WTC11 (cell line): ENCODE results near the gene CDC45.

Experiments
- NFYB ChIP-seq: sonication (generic); formaldehyde crosslinking; conservative IDR thresholded peaks from 2 replicates; pipeline ENCODE4 v1.8.0; 2022; ENCODE audit warnings: low read depth, missing genetic modification reagents
- ZBTB21 ChIP-seq: sonication (generic); formaldehyde crosslinking; IDR thresholded peaks from 2 replicates; pipeline ENCODE4 v1.8.1; 2023; ENCODE audit warnings: mild to moderate bottlenecking, missing genetic modification reagents, borderline replicate concordance
- ZNF121 ChIP-seq: sonication (generic); formaldehyde crosslinking; IDR thresholded peaks from 2 replicates; pipeline ENCODE4 v1.8.0; 2023; ENCODE audit warnings: missing genetic modification reagents
- TF ChIP-seq, protein P1 (sequence below): fragments of 200-600 bp; IDR thresholded peaks from 2 replicates; pipeline ENCODE4 v1.8.0; 2022; ENCODE audit warnings: antibody characterized with exemption
- TF ChIP-seq, protein P2 (sequence below): fragments of 250-450 bp; sonication (Bioruptor Pico); IDR thresholded peaks from 2 replicates; pipeline ENCODE4 v1.9.0; 2021; ENCODE audit warnings: mild to moderate bottlenecking
- TF ChIP-seq, protein P3 (sequence below): sonication (generic); formaldehyde crosslinking; IDR thresholded peaks from 2 replicates; pipeline ENCODE4 v1.8.1; 2022; ENCODE audit warnings: low read depth, missing genetic modification reagents, borderline replicate concordance

- TF ChIP-seq, protein P1, sequence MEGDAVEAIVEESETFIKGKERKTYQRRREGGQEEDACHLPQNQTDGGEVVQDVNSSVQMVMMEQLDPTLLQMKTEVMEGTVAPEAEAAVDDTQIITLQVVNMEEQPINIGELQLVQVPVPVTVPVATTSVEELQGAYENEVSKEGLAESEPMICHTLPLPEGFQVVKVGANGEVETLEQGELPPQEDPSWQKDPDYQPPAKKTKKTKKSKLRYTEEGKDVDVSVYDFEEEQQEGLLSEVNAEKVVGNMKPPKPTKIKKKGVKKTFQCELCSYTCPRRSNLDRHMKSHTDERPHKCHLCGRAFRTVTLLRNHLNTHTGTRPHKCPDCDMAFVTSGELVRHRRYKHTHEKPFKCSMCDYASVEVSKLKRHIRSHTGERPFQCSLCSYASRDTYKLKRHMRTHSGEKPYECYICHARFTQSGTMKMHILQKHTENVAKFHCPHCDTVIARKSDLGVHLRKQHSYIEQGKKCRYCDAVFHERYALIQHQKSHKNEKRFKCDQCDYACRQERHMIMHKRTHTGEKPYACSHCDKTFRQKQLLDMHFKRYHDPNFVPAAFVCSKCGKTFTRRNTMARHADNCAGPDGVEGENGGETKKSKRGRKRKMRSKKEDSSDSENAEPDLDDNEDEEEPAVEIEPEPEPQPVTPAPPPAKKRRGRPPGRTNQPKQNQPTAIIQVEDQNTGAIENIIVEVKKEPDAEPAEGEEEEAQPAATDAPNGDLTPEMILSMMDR: no peak
- TF ChIP-seq ZBTB21 (CRISPR knock-in tag): no peak
- no peak for TF ChIP-seq NFYB (CRISPR knock-in tag)
- TF ChIP-seq, protein P2, sequence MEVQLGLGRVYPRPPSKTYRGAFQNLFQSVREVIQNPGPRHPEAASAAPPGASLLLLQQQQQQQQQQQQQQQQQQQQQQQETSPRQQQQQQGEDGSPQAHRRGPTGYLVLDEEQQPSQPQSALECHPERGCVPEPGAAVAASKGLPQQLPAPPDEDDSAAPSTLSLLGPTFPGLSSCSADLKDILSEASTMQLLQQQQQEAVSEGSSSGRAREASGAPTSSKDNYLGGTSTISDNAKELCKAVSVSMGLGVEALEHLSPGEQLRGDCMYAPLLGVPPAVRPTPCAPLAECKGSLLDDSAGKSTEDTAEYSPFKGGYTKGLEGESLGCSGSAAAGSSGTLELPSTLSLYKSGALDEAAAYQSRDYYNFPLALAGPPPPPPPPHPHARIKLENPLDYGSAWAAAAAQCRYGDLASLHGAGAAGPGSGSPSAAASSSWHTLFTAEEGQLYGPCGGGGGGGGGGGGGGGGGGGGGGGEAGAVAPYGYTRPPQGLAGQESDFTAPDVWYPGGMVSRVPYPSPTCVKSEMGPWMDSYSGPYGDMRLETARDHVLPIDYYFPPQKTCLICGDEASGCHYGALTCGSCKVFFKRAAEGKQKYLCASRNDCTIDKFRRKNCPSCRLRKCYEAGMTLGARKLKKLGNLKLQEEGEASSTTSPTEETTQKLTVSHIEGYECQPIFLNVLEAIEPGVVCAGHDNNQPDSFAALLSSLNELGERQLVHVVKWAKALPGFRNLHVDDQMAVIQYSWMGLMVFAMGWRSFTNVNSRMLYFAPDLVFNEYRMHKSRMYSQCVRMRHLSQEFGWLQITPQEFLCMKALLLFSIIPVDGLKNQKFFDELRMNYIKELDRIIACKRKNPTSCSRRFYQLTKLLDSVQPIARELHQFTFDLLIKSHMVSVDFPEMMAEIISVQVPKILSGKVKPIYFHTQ (CRISPR knock-in tag): no peak
- no peak for TF ChIP-seq ZNF121 (CRISPR knock-in tag)
- TF ChIP-seq, protein P3, sequence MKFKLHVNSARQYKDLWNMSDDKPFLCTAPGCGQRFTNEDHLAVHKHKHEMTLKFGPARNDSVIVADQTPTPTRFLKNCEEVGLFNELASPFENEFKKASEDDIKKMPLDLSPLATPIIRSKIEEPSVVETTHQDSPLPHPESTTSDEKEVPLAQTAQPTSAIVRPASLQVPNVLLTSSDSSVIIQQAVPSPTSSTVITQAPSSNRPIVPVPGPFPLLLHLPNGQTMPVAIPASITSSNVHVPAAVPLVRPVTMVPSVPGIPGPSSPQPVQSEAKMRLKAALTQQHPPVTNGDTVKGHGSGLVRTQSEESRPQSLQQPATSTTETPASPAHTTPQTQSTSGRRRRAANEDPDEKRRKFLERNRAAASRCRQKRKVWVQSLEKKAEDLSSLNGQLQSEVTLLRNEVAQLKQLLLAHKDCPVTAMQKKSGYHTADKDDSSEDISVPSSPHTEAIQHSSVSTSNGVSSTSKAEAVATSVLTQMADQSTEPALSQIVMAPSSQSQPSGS: no peak
Measured at GRCh38 chr22:19478901-19479354, 792 bp upstream of the CDC45 start, which contains the start of gene UFD1.
